Coronary artery (tissue), 2 donors: ENCODE measurements around the gene PRMT7.

ENCODE experiments used
- DNase-seq: peaks from one replicate; pipeline ENCODE4 v3.0.0-alpha.2; 2017; ENCODE audit warnings: low spot score
- H3K27ac ChIP-seq, 2 donors: fragments of 200-600 bp; sonication (generic); one replicate each; pipeline ENCODE4 v1.5.1; 2016 to 2019
- H3K4me3 ChIP-seq: fragments of 200-600 bp; sonication (generic); 2 replicates; pipeline ENCODE4 v1.5.1; 2016; ENCODE audit warnings: mild to moderate bottlenecking, moderate library complexity
- CTCF ChIP-seq: fragments of 200-600 bp; sonication (generic); IDR thresholded peaks from one replicate; pipeline ENCODE4 v1.5.1; 2019; ENCODE audit warnings: antibody characterized with exemption

Gene PRMT7

GRCh38 chr16:68276223-68276622, 34.6 kb upstream of the PRMT7 start:
- no peak for DNase-seq
- peak overlapping the region; percentile 6 to 18 for H3K27ac ChIP-seq
- no peak overlapping the region for H3K4me3 ChIP-seq
- no peak for TF ChIP-seq CTCF

GRCh38 chr16:68279726-68280558, 30.9 kb upstream of the PRMT7 start:
- TF ChIP-seq CTCF: no peak
- DNase-seq: no peak
- Histone ChIP-seq H3K27ac (no peak overlapping the region), H3K4me3 (no peak overlapping the region)

- H3K27ac ChIP-seq: no peak overlapping the region
- TF ChIP-seq CTCF: no peak
- no peak overlapping the region for H3K4me3 ChIP-seq
- DNase-seq: no peak
These were observed 29.3 kb upstream of the PRMT7 start for GRCh38 chr16:68281368-68282063.

GRCh38 chr16:68282064-68282452, 28.8 kb upstream of the PRMT7 start:
- DNase-seq: no peak
- no peak for TF ChIP-seq CTCF
- H3K4me3 ChIP-seq: no peak overlapping the region
- no peak overlapping the region for H3K27ac ChIP-seq

- DNase-seq: no peak
- no peak overlapping the region for H3K4me3 ChIP-seq
These were observed 27.5 kb upstream of the PRMT7 start for GRCh38 chr16:68283346-68283745.

GRCh38 chr16:68283801-68284598, 26.8 kb upstream of the PRMT7 start:
- no peak for TF ChIP-seq CTCF
- no peak overlapping the region for H3K4me3 ChIP-seq
- no peak for DNase-seq
- H3K27ac ChIP-seq: peak overlapping the region in 1 of 2 donors; percentile 45

More at GRCh38 chr16:68283346-68283745, 27.5 kb upstream of the PRMT7 start:
- TF ChIP-seq CTCF: no peak
- peak overlapping the region; percentile 23 to 41 for H3K27ac ChIP-seq
